ENCODE results near the gene DEK.
A peak's percentile ranks its signal among the peaks of the same experiment; 100 is the strongest.

DEK gene

DNA sequence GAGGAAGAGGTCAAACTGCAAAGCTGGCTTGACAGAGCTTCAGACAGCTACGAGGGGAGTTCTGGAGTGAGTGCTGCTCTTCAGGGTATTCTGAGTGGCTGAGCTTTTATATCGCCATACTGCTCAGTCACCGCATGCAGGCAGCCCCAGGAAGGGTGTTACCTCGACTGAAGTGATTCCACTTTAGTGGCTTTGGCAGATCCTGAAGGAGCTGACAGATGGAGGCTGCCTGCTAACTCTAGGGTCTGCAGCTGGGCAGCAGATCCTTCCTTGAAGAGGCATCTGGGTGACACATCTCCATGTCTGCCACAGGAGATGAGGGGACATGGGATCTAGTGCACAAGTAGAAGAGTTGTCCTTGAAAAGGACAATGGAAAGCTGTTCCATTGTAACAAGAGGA, 3.7 kb upstream of the DEK start:
- no peak for DNase-seq (ENCODE audit: low read depth)
- H3K4me3 ChIP-seq (ENCODE audit: low read depth, low read length), result no peak overlapping the region
- in situ Hi-C loops (cut with HindIII; ENCODE audit: low sequenced_read_pairs), result no loop called here
- TF ChIP-seq, protein P1, sequence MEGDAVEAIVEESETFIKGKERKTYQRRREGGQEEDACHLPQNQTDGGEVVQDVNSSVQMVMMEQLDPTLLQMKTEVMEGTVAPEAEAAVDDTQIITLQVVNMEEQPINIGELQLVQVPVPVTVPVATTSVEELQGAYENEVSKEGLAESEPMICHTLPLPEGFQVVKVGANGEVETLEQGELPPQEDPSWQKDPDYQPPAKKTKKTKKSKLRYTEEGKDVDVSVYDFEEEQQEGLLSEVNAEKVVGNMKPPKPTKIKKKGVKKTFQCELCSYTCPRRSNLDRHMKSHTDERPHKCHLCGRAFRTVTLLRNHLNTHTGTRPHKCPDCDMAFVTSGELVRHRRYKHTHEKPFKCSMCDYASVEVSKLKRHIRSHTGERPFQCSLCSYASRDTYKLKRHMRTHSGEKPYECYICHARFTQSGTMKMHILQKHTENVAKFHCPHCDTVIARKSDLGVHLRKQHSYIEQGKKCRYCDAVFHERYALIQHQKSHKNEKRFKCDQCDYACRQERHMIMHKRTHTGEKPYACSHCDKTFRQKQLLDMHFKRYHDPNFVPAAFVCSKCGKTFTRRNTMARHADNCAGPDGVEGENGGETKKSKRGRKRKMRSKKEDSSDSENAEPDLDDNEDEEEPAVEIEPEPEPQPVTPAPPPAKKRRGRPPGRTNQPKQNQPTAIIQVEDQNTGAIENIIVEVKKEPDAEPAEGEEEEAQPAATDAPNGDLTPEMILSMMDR (IDR thresholded peaks at IDR 0.05; ENCODE audit: low read depth, low read length, missing control alignments), result no peak

DNA sequence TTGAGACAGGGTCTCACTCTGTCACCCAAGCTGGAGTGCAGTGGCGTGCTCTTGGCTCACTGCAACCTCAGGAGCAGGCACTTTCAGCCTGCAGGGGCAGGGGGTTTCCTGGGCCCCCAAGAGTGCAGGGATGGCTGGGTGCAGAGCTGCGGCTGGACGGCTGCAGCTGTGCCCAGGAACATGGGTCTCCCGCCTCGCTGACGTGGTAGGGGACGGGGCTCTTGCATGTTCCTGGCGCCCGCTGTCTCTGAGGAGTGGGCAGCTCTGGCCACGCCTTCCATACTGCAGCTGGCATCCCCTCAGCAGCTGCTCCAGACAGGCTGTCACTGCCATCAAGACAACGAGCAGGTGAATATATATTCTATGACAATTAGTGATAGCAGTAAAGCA, 2.2 kb upstream of the DEK start:
- in situ Hi-C loops (cut with HindIII; ENCODE audit: low sequenced_read_pairs), result no loop called here
- no peak overlapping the region for H3K4me3 ChIP-seq (ENCODE audit: low read depth, low read length)
- TF ChIP-seq, protein P1 (IDR thresholded peaks at IDR 0.05; ENCODE audit: low read depth, low read length, missing control alignments), result no peak
- no peak for DNase-seq (ENCODE audit: low read depth)

DNA sequence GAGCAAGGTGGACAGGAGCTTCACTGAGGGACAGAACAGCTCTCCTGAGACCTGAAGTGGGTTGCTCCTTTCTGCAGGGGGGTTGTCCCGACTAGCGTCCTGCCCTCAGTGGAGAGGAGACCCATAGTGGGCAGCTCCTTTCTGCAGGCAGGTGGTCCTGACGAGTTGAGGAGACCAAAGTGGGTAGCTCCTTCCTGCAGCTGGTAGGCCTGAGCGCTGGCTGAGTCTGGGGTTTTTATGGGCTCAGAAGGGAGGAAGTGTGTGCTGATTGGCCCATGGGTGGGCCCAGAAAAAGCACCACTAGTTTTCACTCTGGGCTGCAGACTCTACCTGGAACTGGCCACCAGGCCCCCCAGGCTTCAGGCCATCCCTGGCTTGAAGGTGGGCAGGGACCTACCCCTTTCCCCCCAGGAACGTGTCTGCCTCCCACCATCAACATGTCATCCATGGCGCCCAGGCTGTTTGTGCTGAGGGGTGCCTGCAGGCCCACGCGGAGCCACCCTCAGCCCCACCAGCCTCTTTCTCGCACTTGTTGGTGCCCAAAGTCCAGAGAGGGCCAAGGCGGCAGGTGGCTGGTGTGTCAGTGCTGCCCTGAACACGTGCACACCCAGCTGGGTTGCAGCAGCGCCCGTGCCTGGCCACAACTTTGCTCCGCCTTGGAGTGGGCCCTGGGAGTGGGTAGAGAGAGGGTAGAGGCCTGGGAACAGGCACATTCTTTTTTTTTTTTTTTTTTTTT, 1.6 kb upstream of the DEK start:
- in situ Hi-C loops (cut with HindIII; ENCODE audit: low sequenced_read_pairs), result no loop called here
- no peak overlapping the region for H3K4me3 ChIP-seq (ENCODE audit: low read depth, low read length)
- no peak for DNase-seq (ENCODE audit: low read depth)
- TF ChIP-seq, protein P1 (IDR thresholded peaks at IDR 0.05; ENCODE audit: low read depth, low read length, missing control alignments), result no peak

DNA sequence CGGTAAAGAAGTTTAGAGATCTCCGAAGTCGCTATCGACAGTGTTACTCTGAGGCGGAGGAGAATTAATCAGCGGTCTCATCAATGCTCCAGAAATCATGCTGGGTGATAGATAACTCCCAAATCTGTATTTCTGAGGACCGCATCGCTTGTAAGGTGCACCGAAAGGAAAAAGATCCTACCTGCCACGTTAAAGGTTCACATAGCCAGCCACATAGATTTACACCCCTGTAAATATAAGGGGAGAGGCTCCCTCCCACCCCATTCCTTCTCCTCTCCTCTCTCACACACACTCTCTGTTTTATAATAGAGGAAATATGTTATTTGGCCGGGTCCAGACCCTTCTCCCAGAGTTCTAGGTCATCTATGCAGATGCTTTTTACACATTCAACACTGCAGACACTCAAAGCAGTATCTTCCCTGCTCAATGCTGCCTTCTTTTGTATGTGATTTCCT, 620 bp upstream of the DEK start:
- DNase-seq (ENCODE audit: low read depth), result no peak
- in situ Hi-C loops (cut with HindIII; ENCODE audit: low sequenced_read_pairs), result no loop called here
- peak overlapping the region; percentile 94 for H3K4me3 ChIP-seq (ENCODE audit: low read depth, low read length)
- TF ChIP-seq, protein P1 (IDR thresholded peaks at IDR 0.05; ENCODE audit: low read depth, low read length, missing control alignments), result no peak

DNA sequence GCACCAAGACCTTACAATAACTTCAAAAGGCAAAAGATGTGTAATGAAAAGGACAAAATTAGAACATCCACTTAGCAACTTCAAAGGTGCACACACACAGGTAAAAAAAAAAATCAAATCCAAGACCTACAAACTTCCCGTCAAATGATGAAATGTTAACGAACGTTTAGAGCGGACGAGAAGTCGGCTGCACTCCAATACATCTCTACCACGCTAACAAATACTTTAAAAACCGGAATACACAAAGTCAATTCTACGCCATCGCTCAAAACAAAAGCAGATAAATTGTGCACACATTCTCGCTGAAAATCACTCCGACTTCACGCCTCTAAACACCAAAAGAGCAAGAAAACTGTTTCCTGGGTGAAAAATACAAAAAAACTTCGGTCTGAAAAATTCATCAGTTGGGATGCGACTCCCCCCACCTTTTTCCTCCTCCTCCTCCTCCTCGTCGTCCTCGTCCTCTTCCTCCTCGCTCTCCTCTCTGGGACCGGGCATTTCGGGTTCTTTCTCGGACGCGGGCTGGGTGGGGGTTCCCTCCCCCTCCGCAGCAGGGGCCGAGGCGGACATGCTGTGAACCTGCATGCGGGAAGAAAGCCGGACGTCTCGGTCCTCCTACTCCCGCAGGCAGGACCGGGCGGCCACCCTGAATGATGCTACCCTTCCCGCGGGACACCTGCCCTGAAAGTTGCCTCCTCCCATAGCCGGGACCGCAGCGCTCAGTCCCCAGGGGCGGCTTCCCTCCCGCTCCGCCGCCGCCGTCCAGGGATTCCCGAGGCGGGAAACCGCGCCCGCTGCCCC, 712 bp downstream of the DEK start:
- in situ Hi-C loops (cut with HindIII; ENCODE audit: low sequenced_read_pairs), result no loop called here
- no peak for DNase-seq (ENCODE audit: low read depth)
- TF ChIP-seq, protein P1 (IDR thresholded peaks at IDR 0.05; ENCODE audit: low read depth, low read length, missing control alignments), result no peak
- peak overlapping the region; percentile 94 for H3K4me3 ChIP-seq (ENCODE audit: low read depth, low read length)

DNA sequence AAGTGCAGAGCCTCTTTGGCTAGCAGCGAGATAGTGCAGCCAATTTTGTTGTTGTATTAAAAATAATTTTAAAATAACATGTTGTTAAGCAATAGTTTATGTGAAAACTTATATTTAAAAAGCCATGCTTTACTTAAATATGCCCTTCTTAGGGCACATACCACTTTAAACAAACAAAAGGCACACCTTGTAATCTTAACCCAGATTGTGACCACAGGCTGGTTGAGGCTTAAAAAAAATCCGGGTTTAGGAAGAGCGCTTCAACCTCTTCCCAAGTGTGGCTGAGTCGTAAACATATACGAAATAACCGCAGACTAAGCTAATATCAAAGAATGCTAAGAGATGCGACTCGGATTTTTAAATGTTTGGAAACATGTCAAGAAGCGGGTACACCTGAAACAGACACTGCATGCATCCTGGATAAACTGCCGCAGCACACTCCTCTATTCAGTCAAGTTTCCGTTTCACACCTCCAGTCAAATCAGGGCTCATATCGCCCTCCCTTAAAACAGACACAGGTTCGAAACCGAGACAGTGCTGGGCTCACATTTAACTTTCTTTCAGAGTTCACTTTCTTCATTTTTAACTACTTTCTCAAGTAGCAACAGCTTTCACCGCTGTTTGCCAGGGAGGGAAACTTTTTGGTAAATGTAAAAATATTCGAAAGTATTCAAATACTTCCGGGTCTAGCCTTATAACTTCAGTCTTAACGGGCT, 1.5 kb downstream of the DEK start:
- peak overlapping the region; percentile 94 for H3K4me3 ChIP-seq (ENCODE audit: low read depth, low read length)
- TF ChIP-seq, protein P1 (IDR thresholded peaks at IDR 0.05; ENCODE audit: low read depth, low read length, missing control alignments), result no peak
- no peak for DNase-seq (ENCODE audit: low read depth)
- in situ Hi-C loops (cut with HindIII; ENCODE audit: low sequenced_read_pairs), result no loop called here

Measured in astrocyte of the cerebellum (primary cell).